Activated CD8-positive, alpha-beta T cell treated with anti-CD3 and anti-CD28 coated beads for 36 hours (primary cell): ENCODE measurements around the gene SH3D19. TPM values are rescaled to one million over a fixed set of nuclear protein-coding genes. Genes with fewer than 3 reads are reported as not detected.

Experiments
- ATAC-seq: fragments of 200-7000 bp; cut with Tn5 transposase; one replicate; pipeline ENCODE4 v1.10.0; 2021; ENCODE audit warnings: mild to moderate bottlenecking, moderate library complexity
- CTCF ChIA-PET: fragments of 350-600 bp; sonication (Branson Sonifier 250); formaldehyde crosslinking; loops from one replicate; lab custom pipeline; 2021; ENCODE audit warnings: antibody characterized with exemption; lab: Charles Lee
- POLR2A ChIA-PET: fragments of 350-600 bp; sonication (Branson Sonifier 250); formaldehyde crosslinking; loops from one replicate; lab custom pipeline; 2021; ENCODE audit warnings: antibody characterized with exemption; lab: Charles Lee
- DNase-seq: peaks from one replicate; pipeline ENCODE4 v3.0.0-alpha.2; 2020
- H3K27ac Mint-ChIP-seq: one replicate; pipeline ENCODE4 v1.8.0; 2021; ENCODE audit warnings: mild to moderate bottlenecking, mixed read lengths
- H3K27me3 Mint-ChIP-seq: one replicate; pipeline ENCODE4 v1.8.0; 2021; ENCODE audit warnings: mixed read lengths
- H3K36me3 Mint-ChIP-seq: one replicate; pipeline ENCODE4 v1.8.0; 2021; ENCODE audit warnings: low read depth, mixed read lengths
- H3K4me1 Mint-ChIP-seq: one replicate; pipeline ENCODE4 v1.8.0; 2021; ENCODE audit warnings: low read depth, mixed read lengths
- H3K4me3 Mint-ChIP-seq: one replicate; pipeline ENCODE4 v1.8.0; 2021; ENCODE audit warnings: mild to moderate bottlenecking, moderate library complexity, mixed read lengths
- H3K9me3 Mint-ChIP-seq: one replicate; pipeline ENCODE4 v1.8.0; 2021; ENCODE audit warnings: mixed read lengths
- intact Hi-C: fragments of 100-400 bp; cut with micrococcal nuclease; formaldehyde crosslinking; loops from one replicate; pipeline ENCODE4 v1.10.0; 2022
- total RNA-seq, 2 experiments: library from RNA; stranded (reverse); gene quantifications; one replicate each; pipeline ENCODE4 v1.2.3, GENCODE V29; 2021
- TF ChIP-seq, protein P1 (sequence below): fragments of 200-600 bp; IDR thresholded peaks from one replicate; pipeline ENCODE4 v1.8.0; 2022; ENCODE audit warnings: antibody characterized with exemption, mild to moderate bottlenecking

SH3D19 gene
- total RNA-seq, 2 experiments from 2014 or later: not detected

DNA sequence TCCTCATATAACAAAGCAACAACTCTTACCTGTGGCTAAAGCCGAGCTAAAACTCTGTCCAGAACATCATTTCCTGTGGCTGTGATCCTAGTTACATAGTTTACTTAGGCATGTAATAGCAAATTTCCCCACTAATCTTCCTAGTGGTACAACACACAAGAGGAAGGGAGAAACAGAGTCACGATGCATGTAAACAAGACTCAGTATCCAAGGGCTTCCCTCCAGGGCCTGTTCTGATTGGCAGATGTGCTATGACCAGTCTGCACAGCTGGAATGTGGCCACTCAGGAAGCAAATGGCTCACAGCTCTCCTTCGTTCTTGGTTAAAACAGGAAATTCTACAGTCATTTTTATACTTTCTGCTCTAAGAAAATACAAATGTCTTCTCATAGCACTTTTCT lies 97.7 kb downstream of the SH3D19 start:
- ChIA-PET CTCF (no interaction called here), POLR2A (no interaction called here)
- peaks cover 27% of the 10 kb centered on the region for H3K27me3 Mint-ChIP-seq
- intact Hi-C loops: no loop called here
- DNase-seq (no peak), ATAC-seq (no peak)
- no peaks in the 10 kb centered on the region for H3K4me1 Mint-ChIP-seq
- H3K27ac Mint-ChIP-seq: no peak overlapping the region
- H3K36me3 Mint-ChIP-seq: no peaks in the 10 kb centered on the region
- no peaks in the 10 kb centered on the region for H3K9me3 Mint-ChIP-seq
- TF ChIP-seq, protein P1, sequence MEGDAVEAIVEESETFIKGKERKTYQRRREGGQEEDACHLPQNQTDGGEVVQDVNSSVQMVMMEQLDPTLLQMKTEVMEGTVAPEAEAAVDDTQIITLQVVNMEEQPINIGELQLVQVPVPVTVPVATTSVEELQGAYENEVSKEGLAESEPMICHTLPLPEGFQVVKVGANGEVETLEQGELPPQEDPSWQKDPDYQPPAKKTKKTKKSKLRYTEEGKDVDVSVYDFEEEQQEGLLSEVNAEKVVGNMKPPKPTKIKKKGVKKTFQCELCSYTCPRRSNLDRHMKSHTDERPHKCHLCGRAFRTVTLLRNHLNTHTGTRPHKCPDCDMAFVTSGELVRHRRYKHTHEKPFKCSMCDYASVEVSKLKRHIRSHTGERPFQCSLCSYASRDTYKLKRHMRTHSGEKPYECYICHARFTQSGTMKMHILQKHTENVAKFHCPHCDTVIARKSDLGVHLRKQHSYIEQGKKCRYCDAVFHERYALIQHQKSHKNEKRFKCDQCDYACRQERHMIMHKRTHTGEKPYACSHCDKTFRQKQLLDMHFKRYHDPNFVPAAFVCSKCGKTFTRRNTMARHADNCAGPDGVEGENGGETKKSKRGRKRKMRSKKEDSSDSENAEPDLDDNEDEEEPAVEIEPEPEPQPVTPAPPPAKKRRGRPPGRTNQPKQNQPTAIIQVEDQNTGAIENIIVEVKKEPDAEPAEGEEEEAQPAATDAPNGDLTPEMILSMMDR: no peak
- H3K4me3 Mint-ChIP-seq: no peak overlapping the region

DNA sequence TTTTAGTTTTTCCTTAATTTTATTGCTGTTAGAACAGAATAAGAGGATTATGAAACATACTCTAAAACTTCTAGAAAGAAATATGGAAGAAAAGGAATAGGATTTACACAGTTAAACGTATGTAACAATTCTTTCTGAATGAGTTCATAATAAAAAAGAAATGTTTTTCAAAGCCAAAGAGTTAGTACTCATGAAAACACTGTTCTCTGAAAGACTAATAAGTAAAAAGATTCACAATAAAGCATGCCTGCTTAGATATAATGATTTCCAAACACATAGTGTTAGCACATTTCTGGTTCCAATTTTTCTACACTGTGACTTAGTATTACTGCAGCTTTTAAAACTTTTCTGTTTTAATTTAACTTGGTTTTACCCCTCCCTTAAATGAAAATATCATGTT lies 98.2 kb downstream of the SH3D19 start:
- ChIA-PET POLR2A (no interaction called here), CTCF (no interaction called here)
- intact Hi-C loops: no loop called here

DNA sequence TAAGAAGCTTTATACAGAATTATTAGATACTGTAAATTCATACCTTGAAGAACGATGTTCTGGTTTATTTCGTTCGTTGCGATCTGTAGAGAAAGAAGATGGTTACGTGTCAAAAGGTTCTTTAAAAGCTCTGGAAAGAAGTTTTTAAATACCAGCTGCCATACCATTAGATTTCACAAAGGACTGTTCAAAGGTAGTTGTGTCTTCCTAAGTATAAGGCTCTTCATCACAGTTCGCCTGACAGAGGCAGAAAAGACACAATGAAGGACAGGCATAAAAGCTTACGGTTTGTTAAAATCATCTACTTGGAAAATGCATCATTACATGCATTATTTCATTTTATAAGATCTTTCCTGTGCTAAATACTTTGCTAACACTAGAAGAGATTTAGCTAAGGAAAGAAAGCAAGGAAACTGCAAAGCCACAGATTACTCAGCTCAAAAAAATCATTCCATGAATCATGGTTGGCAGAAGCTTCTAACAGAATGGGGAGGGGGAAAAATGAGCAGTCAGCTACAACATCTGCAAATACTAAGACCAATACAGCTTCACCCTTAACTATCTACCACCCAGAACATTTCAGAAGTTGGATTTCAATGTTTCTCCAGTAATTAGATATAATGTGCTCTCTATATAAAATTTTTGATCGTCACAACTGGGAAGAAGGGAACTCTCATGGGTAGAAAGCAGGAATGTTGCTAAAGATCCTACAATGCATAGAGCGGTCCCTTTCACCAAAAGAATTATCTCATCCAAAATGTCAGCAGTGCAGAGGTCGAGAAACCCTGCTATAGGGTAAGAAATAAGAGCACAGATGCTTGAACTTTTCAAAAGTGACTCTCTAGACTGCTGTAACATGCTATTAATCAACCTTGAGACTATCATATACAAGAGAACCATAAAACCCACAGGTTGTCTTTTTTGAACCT lies 99.1 kb downstream of the SH3D19 start:
- peaks cover 29% of the 10 kb centered on the region for H3K27me3 Mint-ChIP-seq
- no peaks in the 10 kb centered on the region for H3K9me3 Mint-ChIP-seq
- no peak overlapping the region for H3K4me3 Mint-ChIP-seq
- no peaks in the 10 kb centered on the region for H3K36me3 Mint-ChIP-seq
- ChIA-PET POLR2A (no interaction called here), CTCF (interaction anchor here (0.7 to 0.9 kb wide), 2 partner anchors 50 to 51 kb away, joined by 3 read pairs; partner anchors contain the start of gene PRSS48)
- H3K27ac Mint-ChIP-seq: no peak overlapping the region
- TF ChIP-seq, protein P1: no peak
- DNase-seq: no peak
- H3K4me1 Mint-ChIP-seq: no peaks in the 10 kb centered on the region
- ATAC-seq: no peak
- intact Hi-C loops: no loop called here

More for the DNA sequence above, 98.2 kb downstream of the SH3D19 start:
- Mint-ChIP-seq H3K27me3 (peaks cover 27% of the 10 kb centered on the region), H3K4me1 (no peaks in the 10 kb centered on the region), H3K36me3 (no peaks in the 10 kb centered on the region), H3K27ac (no peak overlapping the region), H3K9me3 (no peaks in the 10 kb centered on the region), H3K4me3 (no peak overlapping the region)
- DNase-seq: no peak
- TF ChIP-seq, protein P1: no peak
- ATAC-seq: no peak

DNA sequence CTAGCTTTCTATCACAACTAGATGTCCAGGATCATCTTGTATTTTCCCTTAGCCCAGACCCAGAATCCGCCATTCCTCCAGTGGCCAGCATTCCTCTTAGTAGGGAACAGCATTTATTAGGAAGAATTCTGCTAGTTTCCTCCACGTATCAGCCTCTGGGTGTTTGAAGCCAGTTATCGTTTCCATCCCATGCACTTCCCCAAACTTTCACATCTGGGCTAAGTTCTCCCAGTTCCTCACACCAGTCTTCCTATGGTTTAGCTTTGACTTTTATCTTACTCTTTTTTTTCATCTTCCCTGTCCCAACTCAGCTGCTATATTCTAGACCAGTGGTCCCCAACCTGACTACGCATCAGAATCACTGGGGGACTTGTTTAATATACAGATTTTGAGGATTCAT lies 101.9 kb downstream of the SH3D19 start:
- H3K36me3 Mint-ChIP-seq: no peaks in the 10 kb centered on the region
- no peak overlapping the region for H3K27ac Mint-ChIP-seq
- no peak overlapping the region for H3K4me3 Mint-ChIP-seq
- TF ChIP-seq, protein P1: no peak
- CTCF ChIA-PET: interaction anchor here (0.7 kb wide), 1 partner anchor 575 kb away, joined by 3 read pairs; no protein-coding TSS in a partner anchor
- no peak for DNase-seq
- no peak for ATAC-seq
- intact Hi-C loops: no loop called here
- H3K27me3 Mint-ChIP-seq: peaks cover 29% of the 10 kb centered on the region
- POLR2A ChIA-PET: no interaction called here
- H3K9me3 Mint-ChIP-seq: no peaks in the 10 kb centered on the region
- H3K4me1 Mint-ChIP-seq: no peaks in the 10 kb centered on the region

DNA sequence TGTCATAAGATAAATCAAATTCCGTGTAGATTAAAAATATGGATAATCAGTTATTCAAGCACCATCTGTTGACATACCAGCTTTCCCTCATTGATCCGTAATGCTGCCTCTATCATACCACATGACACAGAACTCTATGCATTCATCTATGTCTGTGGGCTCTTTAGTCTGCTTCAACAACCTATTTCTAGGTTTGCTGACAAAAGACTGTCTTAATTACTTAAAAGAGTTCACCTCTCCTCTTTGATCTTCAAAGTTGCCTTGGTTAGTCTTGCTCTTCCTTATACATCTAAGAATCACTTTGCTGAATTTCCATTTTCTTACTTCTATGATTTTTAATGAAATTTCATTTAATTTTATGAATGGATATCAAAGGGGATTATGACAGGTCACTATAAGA lies 105.5 kb downstream of the SH3D19 start:
- intact Hi-C loops: no loop called here
- no peak overlapping the region for H3K27ac Mint-ChIP-seq
- no peaks in the 10 kb centered on the region for H3K36me3 Mint-ChIP-seq
- ChIA-PET POLR2A (no interaction called here), CTCF (no interaction called here)
- TF ChIP-seq, protein P1: no peak
- peaks cover 25% of the 10 kb centered on the region for H3K27me3 Mint-ChIP-seq
- DNase-seq: no peak
- no peak overlapping the region for H3K4me3 Mint-ChIP-seq
- no peaks in the 10 kb centered on the region for H3K9me3 Mint-ChIP-seq
- ATAC-seq: no peak
- no peaks in the 10 kb centered on the region for H3K4me1 Mint-ChIP-seq
